ENCODE measurements around the gene GSE1. TPM values are rescaled to one million over a fixed set of nuclear protein-coding genes. Genes with fewer than 3 reads are reported as not detected.

GSE1 gene
- polyA plus RNA-seq, 1 donor (not counting 4 experiments of a cell fraction or from before 2014, with no cell fraction given): 5.0 TPM

DNA sequence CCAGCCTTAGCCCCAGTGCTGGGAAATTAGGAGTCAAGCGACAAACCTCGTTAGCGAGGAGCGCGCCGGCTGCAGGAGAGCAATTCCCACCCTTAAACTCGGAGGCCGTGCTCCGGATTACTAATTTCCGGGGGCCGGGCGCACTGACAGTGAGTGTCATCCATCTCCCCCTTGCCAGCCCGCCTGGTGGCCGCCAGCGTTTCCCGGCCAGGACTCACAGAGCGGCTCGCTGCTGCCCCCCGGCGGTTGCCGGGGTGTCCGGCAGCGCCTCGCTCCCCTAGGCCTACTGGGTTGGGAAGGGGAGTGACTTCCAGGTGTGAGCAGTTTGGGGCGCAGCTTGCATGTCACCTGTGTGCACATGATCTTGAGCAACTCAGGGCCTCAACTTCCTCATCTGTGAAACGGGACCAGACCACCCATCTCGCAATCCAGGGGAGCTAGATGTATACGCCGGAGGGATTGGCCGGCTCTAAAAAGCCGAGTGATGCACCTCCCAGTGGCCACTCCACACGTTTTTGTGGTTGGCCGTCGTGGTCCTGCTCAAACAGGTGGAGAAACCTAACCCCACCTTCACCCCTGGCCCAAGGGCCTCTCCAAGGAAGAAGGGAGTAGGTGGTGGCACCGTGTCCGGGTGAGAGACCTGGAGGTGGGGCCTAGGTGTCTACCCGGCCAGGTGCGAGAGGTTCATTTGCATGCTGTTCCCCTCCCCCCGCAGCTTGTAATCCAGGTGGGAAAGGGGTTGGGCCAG is 2.5 kb upstream of the GSE1 start:
- DNase-seq (ENCODE audit: low read depth, low spot score) (peak; percentile 77), FAIRE-seq (peak; percentile 20)
- Histone ChIP-seq H3K27ac (ENCODE audit: control insufficient read depth, insufficient read depth, low read length) (peak overlapping the region; percentile 81), H3K4me3 (ENCODE audit: control insufficient read depth in 2 of 3, extremely low read depth in 1 of 3, insufficient read depth in 2 of 3, low read depth in 1 of 3, low read length in 3 of 3) (peak overlapping the region in 2 of 3 experiments; percentile 3 to 54), H3K9me3 (ENCODE audit: control insufficient read depth, low read depth, low read length) (no peaks in the 10 kb centered on the region), H3K9me1 (ENCODE audit: control insufficient read depth, extremely low read depth, insufficient read depth, low read length) (no peaks in the 10 kb centered on the region), H3K4me2 (ENCODE audit: control insufficient read depth, extremely low read depth, insufficient read depth, low read depth, low read length) (peak overlapping the region; percentile 86), H3K79me2 (ENCODE audit: control insufficient read depth, insufficient read depth, low read length) (no peaks in the 10 kb centered on the region), H3K36me3 (ENCODE audit: control insufficient read depth in 2 of 2, extremely low read depth in 1 of 2, insufficient read depth in 2 of 2, low read length in 2 of 2) (no peaks in the 10 kb centered on the region), H3K4me1 (ENCODE audit: control insufficient read depth, extremely low read depth, insufficient read depth, low read length) (peaks cover 27% of the 10 kb centered on the region), H3K9ac (ENCODE audit: control insufficient read depth, extremely low read depth, insufficient read depth, low read length) (peak overlapping the region; percentile 84), H3K27me3 (ENCODE audit: control insufficient read depth, extremely low read depth, insufficient read depth, low read length) (peaks cover 12% of the 10 kb centered on the region), H4K20me1 (ENCODE audit: control insufficient read depth, extremely low read depth, insufficient read depth, low read length) (peaks cover 14% of the 10 kb centered on the region), H2AFZ (ENCODE audit: control insufficient read depth, low read length) (peak overlapping the region; percentile 30)
- dilution Hi-C loops (cut with MboI; ENCODE audit: extremely low pct_ligation_motif_present, low sequenced_read_pairs): no loop called here
- TF ChIP-seq EZH2 (IDR thresholded peaks at IDR 0.05; ENCODE audit: low read length): no peak
- TF ChIP-seq, protein P1, sequence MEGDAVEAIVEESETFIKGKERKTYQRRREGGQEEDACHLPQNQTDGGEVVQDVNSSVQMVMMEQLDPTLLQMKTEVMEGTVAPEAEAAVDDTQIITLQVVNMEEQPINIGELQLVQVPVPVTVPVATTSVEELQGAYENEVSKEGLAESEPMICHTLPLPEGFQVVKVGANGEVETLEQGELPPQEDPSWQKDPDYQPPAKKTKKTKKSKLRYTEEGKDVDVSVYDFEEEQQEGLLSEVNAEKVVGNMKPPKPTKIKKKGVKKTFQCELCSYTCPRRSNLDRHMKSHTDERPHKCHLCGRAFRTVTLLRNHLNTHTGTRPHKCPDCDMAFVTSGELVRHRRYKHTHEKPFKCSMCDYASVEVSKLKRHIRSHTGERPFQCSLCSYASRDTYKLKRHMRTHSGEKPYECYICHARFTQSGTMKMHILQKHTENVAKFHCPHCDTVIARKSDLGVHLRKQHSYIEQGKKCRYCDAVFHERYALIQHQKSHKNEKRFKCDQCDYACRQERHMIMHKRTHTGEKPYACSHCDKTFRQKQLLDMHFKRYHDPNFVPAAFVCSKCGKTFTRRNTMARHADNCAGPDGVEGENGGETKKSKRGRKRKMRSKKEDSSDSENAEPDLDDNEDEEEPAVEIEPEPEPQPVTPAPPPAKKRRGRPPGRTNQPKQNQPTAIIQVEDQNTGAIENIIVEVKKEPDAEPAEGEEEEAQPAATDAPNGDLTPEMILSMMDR (optimal IDR thresholded peaks at IDR 0.05 in 1 of 3, IDR thresholded peaks at IDR 0.05 in 1 of 3, conservative IDR thresholded peaks at IDR 0.05 in 1 of 3; ENCODE audit: extremely low read depth in 1 of 3, insufficient read depth in 2 of 3, low read length in 3 of 3): peak; percentile 82 to 98 (median 96)

DNA sequence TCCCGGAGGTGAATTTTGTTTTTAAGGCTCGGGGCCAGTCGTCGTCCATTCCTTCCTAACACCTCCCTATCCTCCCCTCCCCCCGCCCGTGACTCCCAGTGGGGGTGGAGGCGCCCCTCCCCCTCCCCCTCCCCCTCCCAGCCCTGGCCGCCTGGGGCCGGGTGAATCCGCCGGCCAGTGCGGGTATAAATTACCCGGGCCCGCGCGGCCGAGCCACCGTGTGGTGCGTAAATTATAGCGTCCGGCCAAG is 2.0 kb upstream of the GSE1 start:
- peaks cover 8% of the 10 kb centered on the region for H3K27me3 ChIP-seq (ENCODE audit: control insufficient read depth, extremely low read depth, insufficient read depth, low read length)
- H2AFZ ChIP-seq (ENCODE audit: control insufficient read depth, low read length): no peak overlapping the region
- no peaks in the 10 kb centered on the region for H3K9me3 ChIP-seq (ENCODE audit: control insufficient read depth, low read depth, low read length)
- DNase-seq (ENCODE audit: low read depth, low spot score): no peak
- H3K9ac ChIP-seq (ENCODE audit: control insufficient read depth, extremely low read depth, insufficient read depth, low read length): peak overlapping the region; percentile 84
- peaks cover 32% of the 10 kb centered on the region for H3K4me1 ChIP-seq (ENCODE audit: control insufficient read depth, extremely low read depth, insufficient read depth, low read length)
- no peak for FAIRE-seq
- peak overlapping the region; percentile 83 for H3K27ac ChIP-seq (ENCODE audit: control insufficient read depth, insufficient read depth, low read length)
- peak overlapping the region; percentile 43 to 55 (median 54) for H3K4me3 ChIP-seq (ENCODE audit: control insufficient read depth in 2 of 3, extremely low read depth in 1 of 3, insufficient read depth in 2 of 3, low read depth in 1 of 3, low read length in 3 of 3)
- no peaks in the 10 kb centered on the region for H3K36me3 ChIP-seq (ENCODE audit: control insufficient read depth in 2 of 2, extremely low read depth in 1 of 2, insufficient read depth in 2 of 2, low read length in 2 of 2)
- no peaks in the 10 kb centered on the region for H3K79me2 ChIP-seq (ENCODE audit: control insufficient read depth, insufficient read depth, low read length)
- H3K4me2 ChIP-seq (ENCODE audit: control insufficient read depth, extremely low read depth, insufficient read depth, low read depth, low read length): peak overlapping the region; percentile 86
- peaks cover 14% of the 10 kb centered on the region for H4K20me1 ChIP-seq (ENCODE audit: control insufficient read depth, extremely low read depth, insufficient read depth, low read length)
- dilution Hi-C loops (cut with MboI; ENCODE audit: extremely low pct_ligation_motif_present, low sequenced_read_pairs): no loop called here
- no peak for TF ChIP-seq EZH2 (IDR thresholded peaks at IDR 0.05; ENCODE audit: low read length)
- TF ChIP-seq, protein P1 (optimal IDR thresholded peaks at IDR 0.05 in 1 of 3, IDR thresholded peaks at IDR 0.05 in 1 of 3, conservative IDR thresholded peaks at IDR 0.05 in 1 of 3; ENCODE audit: extremely low read depth in 1 of 3, insufficient read depth in 2 of 3, low read length in 3 of 3): no peak
- no peaks in the 10 kb centered on the region for H3K9me1 ChIP-seq (ENCODE audit: control insufficient read depth, extremely low read depth, insufficient read depth, low read length)

All from keratinocyte (primary cell).